Upper lobe of right lung (tissue), 1 donor: ENCODE data around the gene ANO10. TPM values are rescaled to one million over a fixed set of nuclear protein-coding genes. Genes with fewer than 3 reads are reported as not detected.

ENCODE experiments used
- ATAC-seq: fragments of 200-7000 bp; cut with Tn5 transposase; one replicate; pipeline ENCODE4 v1.9.1; 2020; ENCODE audit warnings: mild to moderate bottlenecking, moderate library complexity
- DNase-seq: peaks from one replicate; pipeline ENCODE4 v3.0.0-alpha.2; 2020
- H3K27ac ChIP-seq: fragments of 200-600 bp; one replicate; pipeline ENCODE4 v1.8.0; 2022
- H3K27me3 ChIP-seq: fragments of 200-600 bp; one replicate; pipeline ENCODE4 v1.8.0; 2022; ENCODE audit warnings: mild to moderate bottlenecking
- H3K36me3 ChIP-seq: fragments of 200-600 bp; one replicate; pipeline ENCODE4 v1.8.0; 2022
- H3K4me1 ChIP-seq: fragments of 200-600 bp; one replicate; pipeline ENCODE4 v1.8.0; 2022
- H3K4me3 ChIP-seq: fragments of 200-600 bp; one replicate; pipeline ENCODE4 v1.8.0; 2022; ENCODE audit warnings: mild to moderate bottlenecking
- H3K9me3 ChIP-seq: fragments of 200-600 bp; one replicate; pipeline ENCODE4 v1.8.0; 2022
- intact Hi-C: fragments of 100-400 bp; cut with DNase I; formaldehyde crosslinking; loops from one replicate; pipeline ENCODE4 v1.11.0; 2022
- total RNA-seq: library from RNA; stranded (reverse); fragmentation: NEBNext Ultra II Directional; extraction: Animal tissue kit (Norgen Biotek cat#: 25700); gene quantifications from one replicate; pipeline ENCODE4 v1.2.1, GENCODE V29; 2021
- TF ChIP-seq, protein P1 (sequence below): fragments of 200-600 bp; IDR thresholded peaks from one replicate; pipeline ENCODE4 v1.8.0; 2022; ENCODE audit warnings: antibody characterized with exemption
- donor health status: DM: no; HTN: yes; CAD: no; lungs with severe emphysema.

ANO10 gene
- total RNA-seq, 1 donor from 2014 or later = 30.6 TPM

DNA sequence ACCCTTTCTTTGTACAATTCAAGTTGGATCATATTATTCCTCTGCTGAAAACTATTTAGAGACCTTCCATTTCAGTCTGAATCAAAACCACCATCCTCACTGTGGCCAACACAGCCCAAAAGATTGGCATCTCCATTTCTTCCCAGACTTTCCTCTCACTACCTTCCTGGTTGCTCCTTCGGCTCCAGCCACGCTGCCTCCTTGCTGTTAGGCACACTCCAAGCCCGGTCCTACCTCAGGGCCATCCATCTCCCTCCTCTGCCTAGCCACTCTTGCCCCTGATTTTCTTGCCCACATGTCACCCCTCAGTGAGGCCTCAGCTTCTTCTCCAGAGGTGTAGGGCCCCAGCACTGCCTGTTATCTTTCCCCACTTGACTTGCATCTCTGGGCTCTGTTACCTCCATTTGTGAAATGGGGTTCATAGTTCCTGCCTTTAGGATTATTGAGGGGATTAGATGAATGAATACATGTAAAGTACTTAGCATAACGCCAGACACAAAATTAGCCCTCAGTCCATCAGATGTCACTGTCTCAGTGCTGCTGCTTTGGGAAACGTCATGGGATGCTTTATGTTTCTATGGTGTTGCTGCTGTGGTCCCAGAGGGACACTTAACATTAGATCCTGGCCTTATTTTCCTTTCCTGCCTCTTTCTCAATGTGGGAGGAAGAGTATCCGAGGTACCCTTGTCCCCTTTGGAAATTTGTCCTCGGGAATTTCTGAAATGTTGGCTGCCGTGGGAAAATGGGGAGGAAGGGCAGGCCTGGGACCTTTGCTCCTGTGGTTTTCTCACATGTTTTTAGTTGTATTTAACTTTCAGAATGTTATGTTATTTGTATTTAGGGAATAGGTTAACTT is 304.1 kb downstream of the ANO10 start:
- ATAC-seq = peak; percentile 12
- Histone ChIP-seq H3K27ac (no peak overlapping the region), H3K4me3 (no peak overlapping the region), H3K9me3 (no peaks in the 10 kb centered on the region), H3K27me3 (no peaks in the 10 kb centered on the region), H3K4me1 (peaks cover 32% of the 10 kb centered on the region), H3K36me3 (no peaks in the 10 kb centered on the region)
- DNase-seq = no peak
- intact Hi-C loops = no loop called here
- TF ChIP-seq, protein P1, sequence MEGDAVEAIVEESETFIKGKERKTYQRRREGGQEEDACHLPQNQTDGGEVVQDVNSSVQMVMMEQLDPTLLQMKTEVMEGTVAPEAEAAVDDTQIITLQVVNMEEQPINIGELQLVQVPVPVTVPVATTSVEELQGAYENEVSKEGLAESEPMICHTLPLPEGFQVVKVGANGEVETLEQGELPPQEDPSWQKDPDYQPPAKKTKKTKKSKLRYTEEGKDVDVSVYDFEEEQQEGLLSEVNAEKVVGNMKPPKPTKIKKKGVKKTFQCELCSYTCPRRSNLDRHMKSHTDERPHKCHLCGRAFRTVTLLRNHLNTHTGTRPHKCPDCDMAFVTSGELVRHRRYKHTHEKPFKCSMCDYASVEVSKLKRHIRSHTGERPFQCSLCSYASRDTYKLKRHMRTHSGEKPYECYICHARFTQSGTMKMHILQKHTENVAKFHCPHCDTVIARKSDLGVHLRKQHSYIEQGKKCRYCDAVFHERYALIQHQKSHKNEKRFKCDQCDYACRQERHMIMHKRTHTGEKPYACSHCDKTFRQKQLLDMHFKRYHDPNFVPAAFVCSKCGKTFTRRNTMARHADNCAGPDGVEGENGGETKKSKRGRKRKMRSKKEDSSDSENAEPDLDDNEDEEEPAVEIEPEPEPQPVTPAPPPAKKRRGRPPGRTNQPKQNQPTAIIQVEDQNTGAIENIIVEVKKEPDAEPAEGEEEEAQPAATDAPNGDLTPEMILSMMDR = no peak

DNA sequence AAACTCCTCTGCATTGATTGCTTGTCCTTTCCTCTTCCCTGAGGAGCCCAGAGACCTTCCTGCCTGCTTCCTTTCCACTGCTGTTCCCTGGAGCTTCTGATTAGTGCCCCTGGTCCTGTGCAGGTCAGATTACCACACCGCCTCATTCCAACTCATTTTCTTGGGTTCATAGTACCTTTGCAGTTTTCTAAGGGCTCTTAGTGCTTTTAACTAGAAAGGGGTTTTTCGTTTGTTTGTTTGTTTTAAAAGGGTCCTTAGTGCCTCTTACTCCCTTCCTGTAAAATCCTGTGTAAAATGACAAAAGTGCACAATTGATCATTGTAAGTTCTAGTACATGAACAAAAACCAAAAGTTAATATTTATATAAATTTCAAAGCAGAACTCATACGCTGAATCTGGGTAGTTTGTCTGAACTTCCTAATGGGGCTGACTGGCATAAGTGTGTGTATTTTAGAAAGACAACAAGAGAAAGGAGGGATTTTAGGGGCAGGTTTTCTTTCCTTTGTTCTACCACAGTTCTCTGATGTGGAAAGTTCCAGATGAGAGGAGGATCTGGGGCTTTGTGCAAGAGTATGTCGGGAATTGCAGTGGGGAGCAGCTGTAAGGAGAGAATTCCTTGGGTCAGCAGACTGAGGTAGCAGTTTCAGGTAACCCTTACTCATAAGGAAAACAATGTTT is 304.9 kb downstream of the ANO10 start:
- intact Hi-C loops = no loop called here
- H3K36me3 ChIP-seq = no peaks in the 10 kb centered on the region
- no peak overlapping the region for H3K4me3 ChIP-seq
- TF ChIP-seq, protein P1 = no peak
- H3K9me3 ChIP-seq = no peaks in the 10 kb centered on the region
- H3K4me1 ChIP-seq = peaks cover 32% of the 10 kb centered on the region
- no peak overlapping the region for H3K27ac ChIP-seq
- DNase-seq (no peak), ATAC-seq (peak; percentile 32)
- no peaks in the 10 kb centered on the region for H3K27me3 ChIP-seq

Other genes starting within 250 kb of the ANO10 start
- gene ABHD5, start 68.9 kb upstream of the ANO10 start, total RNA-seq = 41.5 TPM